HG03175 (cell line): ENCODE measurements around the gene PPY.
"Not testable (repeated sequence)": the region's sequence is repeated elsewhere in the genome, so short reads cannot be mapped to it uniquely, and the experiment has no call there.

Source experiments
- ATAC-seq: cut with Tn5 transposase; IDR thresholded peaks from one replicate; pipeline ENCODE4 v1.9.1; 2021; ENCODE audit warnings: mild to moderate bottlenecking, moderate library complexity; ENCODE audit not compliant: unreplicated experiment

The PPY gene, protein sequence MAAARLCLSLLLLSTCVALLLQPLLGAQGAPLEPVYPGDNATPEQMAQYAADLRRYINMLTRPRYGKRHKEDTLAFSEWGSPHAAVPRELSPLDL

DNA sequence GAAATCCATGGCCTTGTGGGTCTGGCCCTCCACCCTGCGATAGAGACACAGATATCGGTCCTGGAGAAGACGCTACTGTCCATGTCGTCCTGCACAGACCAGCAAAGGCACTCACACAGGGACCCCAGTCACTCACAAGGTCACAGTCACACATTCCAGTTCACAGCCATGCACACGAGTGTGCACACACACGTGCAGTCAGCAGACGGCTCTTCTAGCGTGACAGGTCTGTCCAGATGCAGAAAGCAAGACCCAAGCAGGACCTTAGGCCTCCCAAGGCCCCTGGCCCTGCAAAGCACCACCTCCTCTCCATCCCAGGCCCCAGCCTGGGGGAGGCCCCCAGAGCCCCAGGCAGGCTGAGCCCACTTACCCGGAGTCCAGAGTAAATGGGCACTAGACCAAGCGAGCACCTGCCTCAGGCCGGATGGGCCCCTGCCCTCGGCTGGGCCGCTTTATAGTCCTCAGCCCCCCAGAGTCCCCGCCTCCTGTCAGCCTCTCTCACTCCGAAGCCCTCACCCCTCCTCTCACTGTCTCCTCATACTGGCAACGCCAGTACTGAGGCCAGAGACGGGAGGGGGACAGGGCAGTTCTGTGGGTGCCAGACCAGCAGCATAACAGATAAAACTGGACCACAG, at the start of gene PPY:
Gene PPY (minus strand): TSS at position 426 of the 635 bp plus-strand sequence. CDS start 822 bp downstream, outside the sequence.
- ATAC-seq: no peak

DNA sequence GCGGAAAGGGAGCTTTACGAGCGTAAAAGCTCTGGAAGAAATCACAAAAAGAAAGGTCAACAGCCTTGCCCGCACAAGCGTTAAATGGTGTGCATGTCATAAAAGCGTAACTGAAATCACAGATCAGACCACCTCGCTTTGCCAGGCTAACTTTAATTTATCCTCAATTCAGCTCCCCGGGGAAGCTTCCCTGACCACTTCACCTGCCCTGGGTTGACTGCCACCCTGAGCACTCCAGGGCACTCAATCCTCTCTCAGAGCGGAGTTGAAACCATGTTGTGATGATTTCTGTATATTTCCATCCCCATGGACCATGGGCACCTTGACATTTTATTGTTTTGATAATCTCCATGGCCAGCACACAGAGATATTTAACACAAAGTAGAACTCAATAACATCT, 46.0 kb upstream of the PPY start:
- ATAC-seq: no peak

DNA sequence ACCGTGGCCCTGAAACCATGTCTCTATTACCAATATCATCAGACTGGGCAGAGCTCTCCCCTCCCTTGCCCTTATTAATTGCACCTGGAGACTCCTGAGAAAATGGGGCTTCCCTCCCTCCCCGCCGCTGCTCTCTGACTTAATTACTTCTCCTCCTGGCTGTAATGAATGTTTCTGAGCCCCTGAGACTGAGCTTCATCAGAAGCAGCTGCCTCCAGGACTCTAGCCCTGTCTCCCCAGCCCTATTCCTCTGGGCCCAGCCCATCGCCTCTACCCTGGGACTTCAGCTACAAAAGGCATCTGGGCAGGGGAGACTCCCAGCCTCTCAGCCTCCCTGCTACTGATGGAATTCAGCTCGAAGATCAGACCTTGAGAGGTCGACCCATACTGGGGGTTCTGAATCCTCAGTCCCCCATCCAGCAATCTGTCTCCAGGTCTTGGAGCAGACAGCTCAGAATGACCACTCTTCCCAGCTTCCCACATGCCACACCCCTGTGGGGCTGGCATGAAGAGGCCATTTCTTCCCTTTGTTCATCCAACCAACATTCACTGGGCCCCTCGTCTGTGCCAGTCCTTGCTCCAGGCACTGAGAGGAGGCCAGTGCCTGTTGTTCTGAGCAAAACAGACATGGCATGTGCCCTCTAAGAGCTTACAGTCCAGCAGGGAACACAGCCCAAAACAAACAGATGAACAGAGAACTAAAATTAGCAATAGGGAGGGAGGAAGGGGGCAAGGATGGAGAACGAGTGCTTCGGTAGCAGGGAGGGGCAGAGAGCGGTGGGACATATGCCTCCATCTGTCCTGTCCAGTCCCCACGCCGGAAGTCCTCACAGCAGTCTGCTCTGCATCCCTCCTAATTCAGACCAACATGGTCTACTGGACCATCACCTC, 45.1 kb upstream of the PPY start:
- no peak for ATAC-seq

DNA sequence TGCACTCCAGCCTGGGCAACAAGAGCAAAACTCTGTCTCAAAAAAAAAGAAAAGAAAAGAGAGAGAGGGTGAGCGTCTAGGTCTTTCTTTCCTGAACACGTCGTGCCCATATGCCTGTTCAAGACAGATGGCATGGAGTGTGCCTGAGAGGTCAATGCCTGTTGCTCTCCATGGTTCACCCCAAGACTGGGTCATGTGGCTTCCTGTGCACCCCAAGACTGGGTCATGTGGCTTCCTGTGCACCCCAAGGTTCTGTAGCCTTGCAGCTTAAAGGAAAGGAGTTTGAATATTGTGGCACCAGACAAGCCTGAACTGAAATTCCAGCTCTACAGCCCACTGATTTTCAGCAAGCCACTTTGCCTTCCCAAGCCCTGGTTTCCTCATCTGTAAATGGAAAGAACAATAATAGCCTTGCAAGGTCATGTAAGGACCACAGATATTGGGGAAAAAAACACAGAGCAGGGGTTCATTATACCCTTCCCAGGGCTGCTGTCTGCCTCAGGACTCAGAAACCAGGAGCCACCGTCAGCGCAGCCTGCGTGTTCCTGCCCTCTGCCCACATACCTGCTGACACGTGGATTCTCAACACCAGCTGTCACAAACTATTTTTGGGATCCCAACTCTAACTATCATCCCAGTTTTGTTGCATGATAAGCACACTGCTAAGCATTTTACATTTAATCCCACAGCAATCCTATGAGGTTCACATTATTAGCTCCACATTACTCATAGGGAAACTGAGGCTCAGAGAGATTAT, 44.1 kb upstream of the PPY start:
- ATAC-seq: no peak

DNA sequence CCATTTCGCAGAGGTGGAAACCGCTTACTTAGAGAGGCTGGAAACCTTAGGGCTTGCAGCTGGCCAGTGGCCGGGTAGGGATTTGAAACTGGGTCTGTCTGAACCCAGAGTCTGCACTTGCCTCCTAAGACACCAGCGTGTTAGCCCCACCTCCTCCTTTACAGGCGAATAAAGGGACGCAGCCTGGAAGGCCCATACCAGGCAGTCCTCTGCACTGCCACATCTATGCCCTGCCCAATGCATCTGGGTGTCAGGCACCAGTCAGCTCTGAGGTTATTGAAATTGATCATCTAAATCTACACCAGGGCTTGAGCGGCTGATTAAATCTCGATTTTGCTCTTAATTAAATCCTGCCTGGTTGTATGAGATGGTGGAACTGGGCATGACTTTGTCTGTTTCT, 42.2 kb upstream of the PPY start:
- ATAC-seq: no peak

DNA sequence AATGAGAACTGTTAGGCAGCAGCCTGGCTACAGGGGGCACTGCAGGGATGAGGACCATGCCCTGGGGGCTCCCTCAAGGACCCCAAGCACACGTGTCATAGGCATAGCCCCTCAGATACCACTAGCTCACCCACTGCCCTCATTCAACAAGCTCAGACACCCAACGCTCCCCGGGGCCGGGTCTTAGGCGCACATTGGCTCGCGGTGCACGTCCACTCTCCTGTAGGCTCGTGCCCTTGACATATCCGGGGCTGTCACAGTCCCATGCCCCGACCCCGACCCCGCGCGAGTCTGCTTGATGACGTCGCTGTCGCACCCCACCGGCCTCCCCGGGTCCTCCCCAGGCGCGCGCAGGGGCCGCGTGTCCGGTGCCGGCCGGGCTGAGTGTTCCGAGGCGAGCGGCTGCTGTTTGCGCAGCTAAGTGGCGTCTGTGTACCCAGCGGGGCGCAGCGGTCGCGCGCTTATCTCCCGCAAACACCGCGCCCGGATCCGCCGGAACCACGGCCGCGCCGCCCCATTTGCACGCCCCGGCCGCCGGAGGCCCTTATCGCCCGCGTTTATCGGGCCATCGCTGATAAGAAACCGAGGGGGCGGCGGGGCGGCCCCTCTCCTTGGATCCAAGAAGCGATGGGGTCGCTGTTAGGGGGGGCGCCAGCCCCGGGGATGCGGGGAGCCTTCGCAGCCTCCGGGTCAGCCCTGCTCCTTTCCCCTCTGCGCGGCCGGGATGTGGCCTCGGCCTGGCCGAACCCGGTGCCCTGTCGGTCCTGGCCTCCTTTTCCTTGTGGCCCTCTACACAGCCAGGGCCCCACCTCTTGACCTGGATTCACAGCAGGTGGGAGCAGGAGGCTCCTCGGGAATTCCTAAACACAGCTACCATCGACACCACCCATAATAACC, 41.5 kb upstream of the PPY start:
- ATAC-seq: no peak

DNA sequence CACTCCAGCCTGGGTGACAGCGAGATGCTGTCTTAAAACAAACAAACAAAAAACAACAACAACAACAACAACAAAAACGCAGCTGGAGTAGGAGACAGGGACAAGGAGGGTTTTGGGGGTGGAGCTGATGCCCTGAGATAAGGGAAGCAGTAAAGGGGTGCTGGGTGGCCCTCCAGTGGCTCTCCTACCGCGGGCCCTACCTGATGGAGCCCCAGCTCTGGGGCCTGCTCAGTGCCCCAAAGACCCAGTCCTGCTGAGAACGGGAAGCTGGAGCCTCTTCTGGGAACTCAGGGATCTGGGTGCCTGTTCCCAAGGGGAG, 40.9 kb upstream of the PPY start:
- ATAC-seq: no peak

DNA sequence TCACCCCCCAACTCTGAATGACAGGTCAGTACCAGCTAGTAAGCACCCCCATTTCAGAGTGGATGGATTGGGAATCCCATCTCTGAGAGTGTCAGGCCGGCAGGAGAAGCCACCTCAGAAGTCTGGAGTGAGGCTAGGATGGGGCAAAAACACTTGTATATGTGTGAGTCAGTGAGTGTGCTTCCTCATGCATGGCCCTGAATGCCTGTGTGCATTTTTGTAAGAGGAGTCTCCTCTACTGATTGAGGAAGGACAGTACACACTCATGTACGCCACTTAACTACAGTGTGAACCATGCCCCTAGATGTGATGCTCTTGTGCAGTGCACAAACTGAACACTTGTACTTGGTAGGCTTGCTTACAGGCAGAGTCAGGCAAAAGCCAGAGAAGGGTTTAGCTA, 39.9 kb upstream of the PPY start:
- ATAC-seq: no peak

DNA sequence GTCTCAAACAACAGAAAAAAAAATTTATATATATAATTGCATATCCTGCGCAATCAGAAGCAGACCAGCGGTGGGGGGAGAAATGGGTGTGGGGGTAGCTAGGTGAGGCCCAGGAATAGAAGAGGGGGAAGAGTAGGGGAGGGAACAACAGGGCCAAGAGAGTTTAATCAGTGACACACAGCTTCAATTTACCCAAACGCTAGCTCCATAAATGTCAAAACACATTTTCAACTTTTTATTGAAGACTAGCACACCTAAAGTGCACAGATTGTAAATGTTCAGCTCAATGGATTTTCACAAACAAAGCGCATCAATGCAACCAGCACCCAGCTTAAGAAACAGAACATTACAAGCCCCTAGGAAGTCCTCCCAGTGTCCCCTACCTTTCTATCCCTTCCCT, 37.4 kb upstream of the PPY start:
- no peak for ATAC-seq

DNA sequence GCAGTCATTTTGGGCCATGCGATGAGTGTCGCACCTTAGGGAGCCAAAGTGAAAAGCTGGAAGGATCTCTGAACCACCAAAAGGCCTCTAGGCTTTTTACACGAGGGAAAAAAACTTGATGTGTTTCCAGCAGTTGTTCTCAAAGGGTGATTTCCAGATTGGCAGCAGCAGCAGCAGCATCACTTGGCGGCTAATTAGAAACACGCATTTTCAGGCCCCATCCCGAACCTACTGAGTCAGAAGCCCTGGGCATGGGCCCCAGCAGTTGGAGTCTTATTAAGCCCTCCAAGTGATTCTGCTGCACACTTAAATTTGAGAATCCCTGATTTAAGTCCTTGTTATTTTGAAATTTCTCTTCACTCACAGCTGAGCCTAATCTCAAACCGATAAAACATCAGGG, 36.7 kb upstream of the PPY start:
- ATAC-seq: no peak

DNA sequence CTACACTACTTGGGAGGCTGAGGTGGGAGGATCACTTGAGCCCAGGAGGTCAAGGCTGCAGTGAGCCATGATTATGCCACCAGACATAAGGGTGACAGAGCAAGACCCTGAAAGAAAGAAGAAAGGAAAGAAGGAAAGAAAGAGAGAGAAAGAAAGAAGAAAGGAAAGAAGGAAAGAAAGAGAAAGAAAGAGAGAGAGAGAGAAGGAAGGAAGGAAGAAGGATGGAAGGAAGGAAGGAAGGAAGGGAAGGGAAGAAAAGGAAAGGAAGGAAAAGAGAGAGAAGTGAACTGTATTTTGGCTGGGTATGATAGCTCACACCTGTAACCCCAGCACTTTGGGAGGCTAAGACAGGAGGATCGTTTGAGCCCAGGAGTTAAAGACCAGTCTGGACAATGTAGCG, 35.8 kb upstream of the PPY start:
- ATAC-seq: no peak

DNA sequence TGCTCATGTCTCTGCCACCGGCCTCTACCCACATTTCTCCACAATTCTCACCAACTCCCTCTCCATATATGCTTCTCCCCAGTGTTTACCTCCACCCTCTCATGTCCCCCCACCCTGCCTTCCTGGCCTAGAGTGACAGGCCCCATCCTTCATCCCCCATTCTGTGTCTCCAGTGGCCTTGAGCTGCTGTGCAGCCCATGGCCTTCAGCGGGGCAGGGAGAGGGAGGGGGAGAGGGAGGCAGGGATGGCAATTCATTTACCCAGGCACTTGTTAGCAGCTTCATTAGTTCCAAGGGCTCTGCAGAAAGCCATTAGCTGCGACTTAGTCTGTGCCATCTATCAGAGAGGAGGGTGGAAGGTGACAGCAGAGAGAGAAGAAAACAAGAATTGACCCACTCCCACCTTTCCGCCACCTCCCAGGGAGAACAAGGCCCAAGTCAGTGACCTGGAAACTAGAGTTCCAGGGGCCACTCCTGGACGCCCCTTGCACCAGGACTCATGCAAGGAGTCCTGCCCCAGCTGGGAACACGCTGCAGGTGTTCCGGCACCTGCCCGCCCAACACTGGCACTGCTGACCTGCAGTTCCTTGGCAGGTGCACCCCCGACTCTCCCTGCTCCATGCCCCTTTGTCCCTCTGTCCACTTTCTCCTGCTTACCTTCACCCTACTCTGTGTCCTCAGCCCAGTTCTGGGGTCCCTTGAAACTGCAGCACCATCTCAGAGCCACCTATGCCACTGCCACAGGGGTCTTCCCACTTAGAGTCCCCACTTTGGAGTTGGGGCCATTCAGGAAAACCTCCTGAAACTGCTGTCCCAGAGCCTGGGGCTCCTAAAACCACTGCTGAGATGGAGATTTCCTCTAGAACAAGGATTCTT, 34.9 kb upstream of the PPY start:
- ATAC-seq: no peak

DNA sequence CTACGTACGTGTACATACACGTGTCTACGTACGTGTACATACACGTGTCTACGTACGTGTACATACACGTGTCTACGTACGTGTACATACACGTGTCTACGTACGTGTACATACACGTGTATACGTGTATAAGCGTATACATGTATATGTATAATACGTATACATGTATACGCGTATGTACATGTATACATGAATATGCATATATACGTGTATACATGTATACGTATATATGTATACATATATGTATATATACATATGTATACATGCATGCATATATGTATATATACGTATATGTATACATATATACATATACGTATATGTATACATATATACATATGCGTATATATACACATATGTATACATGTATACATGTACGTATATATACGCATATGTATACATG, 33.6 kb upstream of the PPY start:
- no peak for ATAC-seq

DNA sequence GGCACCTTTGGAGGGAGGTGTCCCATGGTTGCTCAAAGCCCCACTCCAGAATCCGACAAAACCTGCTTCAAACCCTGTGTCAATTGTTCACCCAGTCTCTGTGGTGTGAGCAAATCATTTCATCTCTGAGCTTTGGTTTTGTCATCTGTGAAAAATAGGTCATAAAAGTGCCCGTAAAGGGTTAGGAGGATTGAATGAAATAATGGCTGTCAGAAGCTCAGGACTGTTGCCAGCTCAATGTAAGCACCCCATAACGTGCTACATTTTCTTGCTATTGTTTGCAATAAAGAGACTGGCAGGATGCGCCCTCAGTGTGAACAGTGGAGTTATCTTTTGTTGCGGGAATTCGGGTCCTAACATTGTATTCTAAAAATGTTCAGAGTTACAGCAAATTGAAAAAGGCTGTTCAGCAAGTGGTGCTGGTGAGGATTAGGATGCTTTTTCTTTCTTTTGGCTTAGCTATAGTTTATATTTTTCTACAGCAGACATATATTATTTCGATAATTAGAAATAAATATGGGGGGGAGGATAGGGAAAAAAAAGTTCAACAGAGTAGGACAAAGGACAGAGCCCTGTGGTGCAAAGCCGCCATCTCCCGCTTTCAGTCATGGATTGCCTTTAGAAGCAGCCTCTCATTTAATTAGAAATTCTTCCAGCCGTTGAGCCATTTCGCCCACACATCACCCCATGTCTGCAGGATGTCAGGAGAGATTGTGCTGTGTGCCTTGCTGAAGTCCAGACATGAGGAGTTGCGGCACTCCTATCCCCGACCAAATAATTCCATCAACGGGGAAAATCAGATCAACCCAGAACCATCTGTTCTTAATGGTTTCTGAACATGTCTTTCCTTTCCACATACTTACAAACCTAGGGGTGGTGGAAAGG, 32.3 kb upstream of the PPY start:
- no peak for ATAC-seq

DNA sequence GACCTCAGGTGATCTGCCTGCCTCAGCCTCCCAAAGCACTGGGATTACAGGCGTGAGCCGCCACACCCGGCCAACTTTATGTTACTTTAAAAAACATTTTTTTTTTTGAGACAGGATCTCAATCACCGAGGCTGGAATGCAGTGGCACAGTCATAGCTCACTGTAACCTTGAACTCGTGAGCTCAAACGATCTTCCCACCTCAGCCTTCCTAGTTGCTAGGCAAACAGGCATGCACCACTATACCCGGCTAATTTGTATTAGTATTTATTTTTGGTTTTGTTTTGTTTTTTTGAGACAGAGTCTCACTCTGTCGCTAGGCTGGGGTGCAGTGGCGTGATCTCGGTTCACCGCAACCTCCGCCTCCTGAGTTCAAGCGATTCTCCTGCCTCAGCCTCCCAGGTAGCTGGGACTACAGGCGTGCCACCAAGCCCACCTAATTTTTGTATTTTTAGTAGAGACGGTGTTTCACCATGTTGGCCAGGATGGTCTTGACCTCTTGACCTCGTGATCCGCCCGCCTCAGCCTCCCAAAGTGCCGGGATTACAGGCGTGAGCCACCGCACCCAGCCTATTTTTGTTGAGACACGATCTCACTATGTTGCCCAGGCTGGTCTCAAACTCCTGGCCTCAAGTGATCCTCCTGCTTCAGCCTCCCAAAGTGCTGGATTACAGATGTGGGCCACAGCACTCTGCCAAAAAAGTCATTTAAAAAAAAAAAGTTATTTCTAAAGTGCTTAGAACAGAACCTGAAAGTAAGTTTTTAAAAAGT, 30.4 kb upstream of the PPY start:
- not testable (repeated sequence) for ATAC-seq

DNA sequence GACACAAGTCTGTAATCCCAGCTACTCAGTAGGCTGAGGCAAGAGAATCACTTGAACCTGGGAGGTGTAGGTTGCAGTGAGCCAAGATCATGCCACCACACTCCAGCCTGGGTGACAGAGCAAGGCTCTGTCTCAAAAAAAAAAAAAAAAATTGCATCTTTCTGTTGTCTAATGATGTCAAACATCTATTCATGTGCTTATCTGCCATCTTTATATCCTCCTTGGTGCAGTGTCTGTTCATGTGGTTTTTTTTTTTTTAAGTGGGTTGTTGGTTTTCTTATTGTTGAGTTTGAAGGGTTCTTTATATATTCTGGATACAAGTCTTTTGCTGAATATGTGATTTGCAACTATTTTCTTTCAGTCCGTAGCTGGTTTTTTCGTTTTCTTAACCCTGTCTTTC, 29.2 kb upstream of the PPY start:
- not testable (repeated sequence) for ATAC-seq

DNA sequence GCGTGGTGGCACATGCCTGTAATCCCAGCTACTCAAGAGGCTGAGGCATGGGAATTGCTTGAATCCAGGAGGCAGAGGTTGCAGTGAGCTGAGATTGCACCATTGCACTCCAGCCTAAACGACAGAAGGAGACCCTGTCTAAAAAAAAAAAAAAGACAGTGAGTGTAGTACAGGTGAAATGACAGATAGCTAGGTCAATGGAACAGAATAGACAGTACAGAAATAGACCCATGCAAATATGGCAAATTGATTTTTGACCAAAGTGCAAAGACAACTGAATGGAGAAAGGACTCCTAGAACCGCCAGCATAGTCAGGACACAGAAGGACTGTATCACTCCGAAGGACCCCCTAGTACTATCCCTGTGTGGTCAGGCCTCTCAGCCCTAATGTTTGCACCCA, 28.1 kb upstream of the PPY start:
- ATAC-seq: no peak

DNA sequence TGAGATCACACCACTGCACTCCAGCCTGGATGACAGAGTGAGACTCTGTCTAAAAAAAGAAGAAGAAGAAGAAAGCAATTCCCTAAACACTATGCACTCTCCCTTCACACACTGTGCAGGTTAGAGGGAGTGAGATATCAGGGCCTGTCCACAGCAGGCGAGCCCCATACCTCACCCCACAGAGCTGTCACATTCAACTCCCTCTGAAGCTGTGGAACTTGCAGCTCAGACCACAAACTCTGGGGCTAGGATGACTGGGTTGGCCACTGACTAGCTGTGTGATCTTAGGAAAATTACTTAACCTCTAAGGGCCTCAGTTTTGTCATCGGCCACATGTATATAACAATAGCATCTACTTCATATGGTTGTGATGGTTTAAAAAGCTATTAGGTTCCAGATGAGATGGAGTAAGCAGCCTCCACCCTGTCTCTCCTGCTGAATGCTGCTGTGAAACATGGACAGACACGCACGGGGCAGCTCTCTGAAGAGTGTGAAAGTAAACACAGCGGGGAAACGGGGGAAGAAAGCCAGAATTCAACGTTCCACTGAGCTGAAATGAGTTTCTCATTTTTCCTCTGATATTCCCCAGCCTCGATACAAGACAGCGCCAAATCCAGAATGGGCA, 25.1 kb upstream of the PPY start:
- no peak for ATAC-seq
